ENCODE measurements around the gene KRT1.

DNA sequence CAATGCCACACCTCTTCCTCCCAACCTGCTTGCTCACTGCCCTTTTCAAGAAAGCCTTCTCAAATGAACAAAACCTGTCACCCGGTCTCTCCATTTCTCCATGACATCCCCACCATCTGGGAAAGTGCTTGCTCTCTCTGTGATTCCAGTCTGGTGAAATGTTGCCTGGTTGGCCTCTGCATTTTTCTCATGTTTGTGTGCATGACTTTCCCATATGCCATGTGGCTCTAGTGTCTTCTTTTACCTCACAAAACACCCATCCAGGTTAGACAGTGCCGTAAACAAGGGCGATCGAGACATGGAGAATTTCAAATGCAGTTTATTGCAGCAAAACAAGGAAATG lies 5.8 kb downstream of the KRT1 start:
- TF ChIP-seq ARNT (IDR thresholded peaks at IDR 0.05), result no peak
- TF ChIP-seq, protein P1, sequence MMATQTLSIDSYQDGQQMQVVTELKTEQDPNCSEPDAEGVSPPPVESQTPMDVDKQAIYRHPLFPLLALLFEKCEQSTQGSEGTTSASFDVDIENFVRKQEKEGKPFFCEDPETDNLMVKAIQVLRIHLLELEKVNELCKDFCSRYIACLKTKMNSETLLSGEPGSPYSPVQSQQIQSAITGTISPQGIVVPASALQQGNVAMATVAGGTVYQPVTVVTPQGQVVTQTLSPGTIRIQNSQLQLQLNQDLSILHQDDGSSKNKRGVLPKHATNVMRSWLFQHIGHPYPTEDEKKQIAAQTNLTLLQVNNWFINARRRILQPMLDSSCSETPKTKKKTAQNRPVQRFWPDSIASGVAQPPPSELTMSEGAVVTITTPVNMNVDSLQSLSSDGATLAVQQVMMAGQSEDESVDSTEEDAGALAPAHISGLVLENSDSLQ (IDR thresholded peaks at IDR 0.05), result no peak
- TF ChIP-seq BHLHE40 (IDR thresholded peaks at IDR 0.05; ENCODE audit: borderline replicate concordance), result no peak
